H1 (cell line): ENCODE data around the gene NAV2. TPM values are rescaled to one million over a fixed set of nuclear protein-coding genes. Genes with fewer than 3 reads are reported as not detected.

Experiments used
- CTBP2 ChIP-seq: IDR thresholded peaks from 2 replicates; pipeline ENCODE4 v1.7.0; 2011; ENCODE audit warnings: borderline replicate concordance, mild to moderate bottlenecking, moderate library complexity, mixed read lengths, low read length; ENCODE audit not compliant: insufficient read depth, insufficient read length
- SIN3A ChIP-seq, 2 experiments: IDR thresholded peaks in 1 of 2; conservative IDR thresholded peaks in 1 of 2; 2 replicates each; pipeline ENCODE4 v1.6.1; 2011 to 2012; ENCODE audit warnings: low read length in 2 of 2, improper control_type of control experiment in 1 of 2, low read depth in 1 of 2, mild to moderate bottlenecking in 1 of 2
- TBP ChIP-seq: IDR thresholded peaks from 2 replicates; pipeline ENCODE4 v1.6.1; 2011; ENCODE audit warnings: low read depth, low read length, improper control_type of control experiment
- polyA plus RNA-seq, 7 experiments: library from polyadenylated mRNA; depleted of rRNA in 3 of 7; stranded (reverse) in 5 of 7; unstranded in 2 of 7; fragments of >200 nt in 5 of 7; fragments of 200-250 nt in 2 of 7; gene quantifications; 1 replicate in 5 of 7; 2 replicates in 1 of 7; 4 replicates in 1 of 7; pipeline versions ENCODE4 v1.2.1 to v1.2.3, GENCODE V29; 2011 to 2013; ENCODE audit warnings: missing spikeins in 2 of 7, mixed read lengths in 2 of 7
- total RNA-seq: library from RNA; stranded (reverse); fragmentation: NEBNext Ultra II Directional; extraction: Animal tissue kit (Norgen Biotek cat#: 25700); gene quantifications from 2 replicates; pipeline ENCODE4 v1.2.1, GENCODE V29; 2021

NAV2 gene
- total and polyA plus RNA-seq, 2 of the 8 experiments (the other 6 are each of a cell fraction or from before 2014, with no cell fraction given): 35.6 to 73.6 TPM

- TF ChIP-seq SIN3A (conservative IDR thresholded peaks at IDR 0.05 in 1 of 2, IDR thresholded peaks at IDR 0.05 in 1 of 2; ENCODE audit: low read depth in 1 of 2, low read length in 2 of 2) (peak; percentile 86 to 87; a peak in 3 of 4 replicates), TBP (no peak), CTBP2 (peak; percentile 37)
Measured at GRCh38 chr11:20158597-20159257, 446.1 kb downstream of the NAV2 start (continued).
